CD4-positive, alpha-beta T cell treated with Interleukin-6 at 100 ng/mL for 8 hours (primary cell): ENCODE data around the gene DOCK7.

ENCODE experiments used
- DNase-seq: peaks from one replicate; pipeline ENCODE4 v3.0.0-alpha.2; 2020; ENCODE audit warnings: mixed read lengths, low spot score

The DOCK7 gene

GRCh38 chr1:62417351-62417999 lies 270.7 kb downstream of the DOCK7 start:
- DNase-seq, result no peak

- DNase-seq, result no peak
These were observed 272.5 kb downstream of the DOCK7 start for GRCh38 chr1:62415687-62416086.

GRCh38 chr1:62407398-62408009 lies 280.7 kb downstream of the DOCK7 start:
- DNase-seq, result peak; percentile 23

- DNase-seq, result no peak
These were observed 281.6 kb downstream of the DOCK7 start for GRCh38 chr1:62406576-62406975.

GRCh38 chr1:62405247-62405646 lies 282.9 kb downstream of the DOCK7 start:
- DNase-seq, result no peak
